ENCODE data around the gene APOBEC3H.

Gene APOBEC3H

DNA sequence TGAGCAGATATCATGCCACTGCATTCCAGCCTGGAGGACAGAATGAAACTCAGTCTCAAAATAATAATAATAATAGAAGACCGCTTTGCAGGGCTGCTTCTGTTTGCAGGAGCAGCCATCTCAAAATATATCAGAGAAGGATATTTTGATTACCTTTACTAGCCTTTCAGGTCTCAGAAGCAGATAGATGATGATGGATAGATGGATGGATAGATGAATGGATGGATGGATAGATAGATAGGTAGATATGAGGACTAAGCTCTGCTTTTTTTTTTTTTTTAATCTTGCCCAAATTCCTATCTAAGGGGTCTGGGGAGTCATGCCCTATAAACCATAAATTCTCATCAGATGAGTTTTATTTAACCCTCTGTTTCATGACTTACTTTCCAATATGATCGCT, 18.5 kb downstream of the APOBEC3H start:
- Histone ChIP-seq H3K36me3 (ENCODE audit: control insufficient read depth in 1 of 2, insufficient read depth in 2 of 2, low read length in 2 of 2) (no peaks in the 10 kb centered on the region), H3K23ac (ENCODE audit: low read length) (no peak overlapping the region), H2AFZ (ENCODE audit: insufficient read depth, low read length, poor library complexity) (no peak overlapping the region), H2BK5ac (ENCODE audit: low read depth, low read length, poor library complexity) (no peak overlapping the region), H3K18ac (ENCODE audit: low read length) (no peak overlapping the region), H3K79me2 (ENCODE audit: control insufficient read depth, insufficient read depth, low read length, poor library complexity) (peaks cover 2% of the 10 kb centered on the region), H2BK12ac (ENCODE audit: low read length) (no peak overlapping the region), H4K91ac (ENCODE audit: low read depth, low read length) (no peak overlapping the region), H3K79me1 (ENCODE audit: low read length) (peaks cover 7% of the 10 kb centered on the region), H3K14ac (ENCODE audit: low read length) (no peak overlapping the region), H4K12ac (ENCODE audit: low read depth, low read length) (no peak overlapping the region), H3K9me3 (ENCODE audit: insufficient read depth, low read depth, low read length) (no peaks in the 10 kb centered on the region), H3K4ac (ENCODE audit: low read depth, low read length) (no peak overlapping the region), H3K4me3 (ENCODE audit: low read depth, low read length) (no peak overlapping the region), H3K27ac (ENCODE audit: low read depth, low read length) (no peak overlapping the region), H3K4me2 (ENCODE audit: low read length) (no peak overlapping the region), H2BK120ac (ENCODE audit: insufficient read depth, low read length, poor library complexity) (no peak overlapping the region), H2AK5ac (ENCODE audit: low read length) (no peak overlapping the region), H4K8ac (ENCODE audit: low read depth, low read length) (no peak overlapping the region), H3K9ac (ENCODE audit: low read length) (no peak overlapping the region), H3K4me1 (ENCODE audit: control insufficient read depth in 1 of 2, insufficient read depth in 2 of 2, low read length in 2 of 2) (peaks cover 5 to 9% of the 10 kb centered on the region in 2 experiments), H3K27me3 (ENCODE audit: insufficient read depth, low read length) (no peaks in the 10 kb centered on the region)
- no CpG with 5 or more reads among the region's 2 CpGs for WGBS (ENCODE audit: extremely low coverage, insufficient coverage, insufficient read length)
- no peak for DNase-seq

DNA sequence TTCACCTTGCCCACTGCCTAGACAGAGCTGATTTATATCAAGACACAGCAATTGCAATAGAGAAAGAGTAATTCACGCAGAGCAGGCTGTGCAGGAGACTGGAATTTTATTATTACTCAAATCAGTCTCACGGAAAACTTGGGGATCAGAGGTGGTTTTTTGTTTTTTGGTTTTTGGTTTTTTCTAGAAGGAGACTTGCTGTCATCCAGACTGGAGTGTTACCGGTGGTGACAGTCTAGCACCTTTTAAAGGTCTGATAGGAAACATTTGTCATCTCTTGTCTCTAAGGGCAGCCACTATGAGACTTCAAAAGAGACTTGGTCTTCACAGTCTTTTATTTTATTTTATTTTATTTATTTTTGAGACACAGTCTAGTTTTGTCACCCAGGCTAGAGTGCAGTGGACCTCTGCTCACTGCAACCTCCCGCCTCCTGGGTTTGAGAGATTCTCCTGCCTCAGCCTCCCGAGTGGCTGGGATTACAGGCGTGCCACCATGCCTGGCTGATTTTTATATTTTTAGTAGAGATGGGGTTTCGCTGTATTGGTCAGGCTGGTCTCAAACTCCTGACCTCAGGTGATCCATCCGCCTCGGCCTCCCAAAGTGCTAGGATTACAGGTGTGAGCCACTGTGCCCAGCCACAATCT, 19.1 kb downstream of the APOBEC3H start:
- no peak overlapping the region for H3K18ac ChIP-seq (ENCODE audit: low read length)
- no peak overlapping the region for H2BK12ac ChIP-seq (ENCODE audit: low read length)
- WGBS (ENCODE audit: extremely low coverage, insufficient coverage, insufficient read length) = no CpG with 5 or more reads among the region's 9 CpGs
- no peak overlapping the region for H3K27ac ChIP-seq (ENCODE audit: low read depth, low read length)
- H3K9ac ChIP-seq (ENCODE audit: low read length) = no peak overlapping the region
- DNase-seq = no peak
- H3K27me3 ChIP-seq (ENCODE audit: insufficient read depth, low read length) = no peaks in the 10 kb centered on the region
- H3K4me3 ChIP-seq (ENCODE audit: low read depth, low read length) = no peak overlapping the region
- H2AK5ac ChIP-seq (ENCODE audit: low read length) = no peak overlapping the region
- no peak overlapping the region for H4K12ac ChIP-seq (ENCODE audit: low read depth, low read length)
- H3K79me1 ChIP-seq (ENCODE audit: low read length) = peaks cover 4% of the 10 kb centered on the region
- H4K91ac ChIP-seq (ENCODE audit: low read depth, low read length) = no peak overlapping the region
- H3K9me3 ChIP-seq (ENCODE audit: insufficient read depth, low read depth, low read length) = no peaks in the 10 kb centered on the region
- H2BK5ac ChIP-seq (ENCODE audit: low read depth, low read length, poor library complexity) = no peak overlapping the region
- H3K4ac ChIP-seq (ENCODE audit: low read depth, low read length) = no peak overlapping the region
- H3K4me2 ChIP-seq (ENCODE audit: low read length) = no peak overlapping the region
- no peaks in the 10 kb centered on the region for H3K36me3 ChIP-seq (ENCODE audit: control insufficient read depth in 1 of 2, insufficient read depth in 2 of 2, low read length in 2 of 2)
- H3K4me1 ChIP-seq (ENCODE audit: control insufficient read depth in 1 of 2, insufficient read depth in 2 of 2, low read length in 2 of 2) = peaks cover 4 to 5% of the 10 kb centered on the region in 2 experiments
- no peak overlapping the region for H2BK120ac ChIP-seq (ENCODE audit: insufficient read depth, low read length, poor library complexity)
- H3K23ac ChIP-seq (ENCODE audit: low read length) = no peak overlapping the region
- H3K14ac ChIP-seq (ENCODE audit: low read length) = no peak overlapping the region
- peaks cover 2% of the 10 kb centered on the region for H3K79me2 ChIP-seq (ENCODE audit: control insufficient read depth, insufficient read depth, low read length, poor library complexity)
- no peak overlapping the region for H4K8ac ChIP-seq (ENCODE audit: low read depth, low read length)
- no peak overlapping the region for H2AFZ ChIP-seq (ENCODE audit: insufficient read depth, low read length, poor library complexity)

DNA sequence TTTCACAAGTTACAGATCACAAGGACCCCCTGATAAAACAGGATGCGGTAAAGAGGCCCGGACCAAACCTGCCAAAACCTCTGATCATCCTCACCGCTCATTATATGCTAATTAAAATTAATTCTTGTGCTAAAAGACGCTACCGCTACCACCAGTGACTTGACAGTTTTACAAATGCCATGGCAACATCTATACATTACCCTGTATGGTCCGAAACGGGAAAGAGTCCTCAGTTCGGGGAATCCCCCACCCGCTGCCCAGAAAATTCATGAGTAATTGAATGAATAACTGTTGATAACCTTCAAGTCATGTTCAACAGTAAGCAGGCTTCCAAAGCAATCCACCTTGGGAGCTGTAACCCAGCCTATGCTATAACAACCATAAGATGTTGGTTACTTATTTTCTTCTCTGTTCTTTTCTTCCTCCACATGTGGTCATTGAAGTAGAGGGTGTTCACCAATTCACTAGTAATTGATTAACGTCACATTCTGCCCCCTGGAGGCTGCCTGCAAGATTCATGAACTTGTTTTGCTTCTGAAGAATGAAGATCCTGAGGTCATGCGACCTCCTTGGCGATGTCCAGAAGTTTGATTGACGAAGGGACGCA, 20.6 kb downstream of the APOBEC3H start:
- H3K18ac ChIP-seq (ENCODE audit: low read length) = no peak overlapping the region
- H3K27ac ChIP-seq (ENCODE audit: low read depth, low read length) = no peak overlapping the region
- no peak overlapping the region for H2BK5ac ChIP-seq (ENCODE audit: low read depth, low read length, poor library complexity)
- no peak overlapping the region for H4K12ac ChIP-seq (ENCODE audit: low read depth, low read length)
- no peak overlapping the region for H4K91ac ChIP-seq (ENCODE audit: low read depth, low read length)
- WGBS (ENCODE audit: extremely low coverage, insufficient coverage, insufficient read length) = no CpG with 5 or more reads among the region's 14 CpGs
- no peak overlapping the region for H3K23ac ChIP-seq (ENCODE audit: low read length)
- no peak overlapping the region for H2AK5ac ChIP-seq (ENCODE audit: low read length)
- H3K4ac ChIP-seq (ENCODE audit: low read depth, low read length) = no peak overlapping the region
- no peak overlapping the region for H2BK120ac ChIP-seq (ENCODE audit: insufficient read depth, low read length, poor library complexity)
- H3K4me3 ChIP-seq (ENCODE audit: low read depth, low read length) = no peak overlapping the region
- H2AFZ ChIP-seq (ENCODE audit: insufficient read depth, low read length, poor library complexity) = no peak overlapping the region
- H3K9me3 ChIP-seq (ENCODE audit: insufficient read depth, low read depth, low read length) = no peaks in the 10 kb centered on the region
- DNase-seq = peak in 1 of 2 donors; percentile 37
- peaks cover 0 to 1% of the 10 kb centered on the region in 2 experiments for H3K4me1 ChIP-seq (ENCODE audit: control insufficient read depth in 1 of 2, insufficient read depth in 2 of 2, low read length in 2 of 2)
- H3K27me3 ChIP-seq (ENCODE audit: insufficient read depth, low read length) = no peaks in the 10 kb centered on the region
- no peak overlapping the region for H3K4me2 ChIP-seq (ENCODE audit: low read length)
- H3K79me1 ChIP-seq (ENCODE audit: low read length) = no peaks in the 10 kb centered on the region
- H2BK12ac ChIP-seq (ENCODE audit: low read length) = no peak overlapping the region
- H3K79me2 ChIP-seq (ENCODE audit: control insufficient read depth, insufficient read depth, low read length, poor library complexity) = no peaks in the 10 kb centered on the region
- H3K9ac ChIP-seq (ENCODE audit: low read length) = no peak overlapping the region
- no peak overlapping the region for H3K14ac ChIP-seq (ENCODE audit: low read length)
- no peaks in the 10 kb centered on the region for H3K36me3 ChIP-seq (ENCODE audit: control insufficient read depth in 1 of 2, insufficient read depth in 2 of 2, low read length in 2 of 2)
- H4K8ac ChIP-seq (ENCODE audit: low read depth, low read length) = no peak overlapping the region

DNA sequence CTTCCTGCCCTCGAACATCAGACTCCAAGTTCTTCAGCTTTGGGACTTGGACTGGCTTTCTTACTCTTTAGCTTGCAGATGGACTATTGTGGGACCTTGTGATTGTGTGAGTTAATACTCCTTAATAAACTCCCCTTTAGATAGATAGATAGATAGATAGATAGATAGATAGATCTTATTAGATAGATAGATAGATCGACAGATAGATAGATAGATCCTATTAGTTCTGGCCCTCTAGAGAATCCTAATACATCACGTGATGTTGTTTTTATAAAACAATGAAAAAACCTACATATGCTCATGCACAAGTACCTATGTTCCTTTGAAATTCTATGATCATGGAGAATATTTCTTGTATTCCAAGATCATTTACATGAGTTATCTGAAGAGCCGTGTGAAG, 23.9 kb downstream of the APOBEC3H start:
- Histone ChIP-seq H4K91ac (ENCODE audit: low read depth, low read length) (no peak overlapping the region), H2BK12ac (ENCODE audit: low read length) (no peak overlapping the region), H3K79me1 (ENCODE audit: low read length) (no peaks in the 10 kb centered on the region), H3K9ac (ENCODE audit: low read length) (no peak overlapping the region), H3K18ac (ENCODE audit: low read length) (no peak overlapping the region), H3K4me3 (ENCODE audit: low read depth, low read length) (no peak overlapping the region), H4K8ac (ENCODE audit: low read depth, low read length) (no peak overlapping the region), H3K4me2 (ENCODE audit: low read length) (no peak overlapping the region), H3K36me3 (ENCODE audit: control insufficient read depth in 1 of 2, insufficient read depth in 2 of 2, low read length in 2 of 2) (no peaks in the 10 kb centered on the region), H4K12ac (ENCODE audit: low read depth, low read length) (no peak overlapping the region), H2AFZ (ENCODE audit: insufficient read depth, low read length, poor library complexity) (no peak overlapping the region), H3K79me2 (ENCODE audit: control insufficient read depth, insufficient read depth, low read length, poor library complexity) (no peaks in the 10 kb centered on the region), H3K4ac (ENCODE audit: low read depth, low read length) (no peak overlapping the region), H3K23ac (ENCODE audit: low read length) (no peak overlapping the region), H2BK120ac (ENCODE audit: insufficient read depth, low read length, poor library complexity) (no peak overlapping the region), H2AK5ac (ENCODE audit: low read length) (no peak overlapping the region), H2BK5ac (ENCODE audit: low read depth, low read length, poor library complexity) (no peak overlapping the region), H3K14ac (ENCODE audit: low read length) (no peak overlapping the region), H3K4me1 (ENCODE audit: control insufficient read depth in 1 of 2, insufficient read depth in 2 of 2, low read length in 2 of 2) (peaks cover 0 to 4% of the 10 kb centered on the region in 2 experiments), H3K27ac (ENCODE audit: low read depth, low read length) (no peak overlapping the region), H3K9me3 (ENCODE audit: insufficient read depth, low read depth, low read length) (peaks cover 2% of the 10 kb centered on the region), H3K27me3 (ENCODE audit: insufficient read depth, low read length) (no peaks in the 10 kb centered on the region)
- no peak for DNase-seq
- WGBS (ENCODE audit: extremely low coverage, insufficient coverage, insufficient read length) = no CpG with 5 or more reads among the region's 4 CpGs
